Measurements from ENCODE around the gene FAM98C.

The FAM98C gene

GRCh38 chr19:38367041-38367440 lies 35.9 kb upstream of the FAM98C start:
- peaks cover 0 to 15% of the 10 kb centered on the region in 2 donors for H3K27me3 ChIP-seq (ENCODE audit: control insufficient read depth in 1 of 2, insufficient read depth in 2 of 2, low read length in 2 of 2)
- no peaks in the 10 kb centered on the region for H3K9me3 ChIP-seq (ENCODE audit: low read length)
- H3K36me3 ChIP-seq (ENCODE audit: insufficient read depth, low read length) = no peaks in the 10 kb centered on the region
- H3K4me1 ChIP-seq (ENCODE audit: insufficient read depth, low read length) = peaks cover 6% of the 10 kb centered on the region
- H3K9ac ChIP-seq (ENCODE audit: low read length) = no peak overlapping the region
- H3K4me3 ChIP-seq (ENCODE audit: low read depth in 1 of 2, low read length in 2 of 2) = no peak overlapping the region
- no peak overlapping the region for H3K27ac ChIP-seq (ENCODE audit: low read depth, low read length)

GRCh38 chr19:38369584-38369983 lies 33.3 kb upstream of the FAM98C start:
- Histone ChIP-seq H3K27ac (ENCODE audit: low read depth, low read length) (no peak overlapping the region), H3K9me3 (ENCODE audit: low read length) (no peaks in the 10 kb centered on the region), H3K4me3 (ENCODE audit: low read depth in 1 of 2, low read length in 2 of 2) (no peak overlapping the region), H3K36me3 (ENCODE audit: insufficient read depth, low read length) (no peaks in the 10 kb centered on the region), H3K27me3 (ENCODE audit: control insufficient read depth in 1 of 2, insufficient read depth in 2 of 2, low read length in 2 of 2) (peaks cover 0 to 6% of the 10 kb centered on the region in 2 donors), H3K4me1 (ENCODE audit: insufficient read depth, low read length) (no peaks in the 10 kb centered on the region), H3K9ac (ENCODE audit: low read length) (no peak overlapping the region)

GRCh38 chr19:38370299-38370698 lies 32.6 kb upstream of the FAM98C start:
- H3K4me1 ChIP-seq (ENCODE audit: insufficient read depth, low read length) = peaks cover under 1% of the 10 kb centered on the region
- no peak overlapping the region for H3K27ac ChIP-seq (ENCODE audit: low read depth, low read length)
- H3K9me3 ChIP-seq (ENCODE audit: low read length) = no peaks in the 10 kb centered on the region
- H3K4me3 ChIP-seq (ENCODE audit: low read depth in 1 of 2, low read length in 2 of 2) = no peak overlapping the region
- H3K36me3 ChIP-seq (ENCODE audit: insufficient read depth, low read length) = no peaks in the 10 kb centered on the region
- peaks cover 0 to 4% of the 10 kb centered on the region in 2 donors for H3K27me3 ChIP-seq (ENCODE audit: control insufficient read depth in 1 of 2, insufficient read depth in 2 of 2, low read length in 2 of 2)
- no peak overlapping the region for H3K9ac ChIP-seq (ENCODE audit: low read length)

GRCh38 chr19:38371081-38371480 lies 31.8 kb upstream of the FAM98C start:
- H3K9ac ChIP-seq (ENCODE audit: low read length) = no peak overlapping the region
- H3K27ac ChIP-seq (ENCODE audit: low read depth, low read length) = no peak overlapping the region
- H3K4me3 ChIP-seq (ENCODE audit: low read depth in 1 of 2, low read length in 2 of 2) = no peak overlapping the region
- H3K27me3 ChIP-seq (ENCODE audit: control insufficient read depth in 1 of 2, insufficient read depth in 2 of 2, low read length in 2 of 2) = no peaks in the 10 kb centered on the region
- peaks cover 9% of the 10 kb centered on the region for H3K4me1 ChIP-seq (ENCODE audit: insufficient read depth, low read length)
- H3K9me3 ChIP-seq (ENCODE audit: low read length) = no peaks in the 10 kb centered on the region
- peaks cover 1% of the 10 kb centered on the region for H3K36me3 ChIP-seq (ENCODE audit: insufficient read depth, low read length)

- Histone ChIP-seq H3K4me3 (ENCODE audit: low read depth in 1 of 2, low read length in 2 of 2) (peak overlapping the region; percentile 4 to 96), H3K9ac (ENCODE audit: low read length) (peak overlapping the region; percentile 56), H3K27ac (ENCODE audit: low read depth, low read length) (peak overlapping the region; percentile 25), H3K9me3 (ENCODE audit: low read length) (no peaks in the 10 kb centered on the region), H3K36me3 (ENCODE audit: insufficient read depth, low read length) (peaks cover 17% of the 10 kb centered on the region), H3K27me3 (ENCODE audit: control insufficient read depth in 1 of 2, insufficient read depth in 2 of 2, low read length in 2 of 2) (no peaks in the 10 kb centered on the region), H3K4me1 (ENCODE audit: insufficient read depth, low read length) (peaks cover 19% of the 10 kb centered on the region)
Observed at GRCh38 chr19:38373907-38374331, 29.0 kb upstream of the FAM98C start.

- H3K27ac ChIP-seq (ENCODE audit: low read depth, low read length) = peak within 1 kb of the TSS; percentile 87
- H3K4me3 ChIP-seq (ENCODE audit: low read depth in 1 of 2, low read length in 2 of 2) = peak within 1 kb of the TSS; percentile 90 to 96
- H3K27me3 ChIP-seq (ENCODE audit: control insufficient read depth in 1 of 2, insufficient read depth in 2 of 2, low read length in 2 of 2) = no peaks in the 10 kb centered on the region
- no peaks in the 10 kb centered on the region for H3K9me3 ChIP-seq (ENCODE audit: low read length)
- H3K36me3 ChIP-seq (ENCODE audit: insufficient read depth, low read length) = peaks cover 23% of the 10 kb centered on the region
- H3K9ac ChIP-seq (ENCODE audit: low read length) = peak within 1 kb of the TSS; percentile 96
- H3K4me1 ChIP-seq (ENCODE audit: insufficient read depth, low read length) = peaks cover 19% of the 10 kb centered on the region
Observed at GRCh38 chr19:38374332-38375097, 28.4 kb upstream of the FAM98C start, which contains the start of gene PSMD8. Gene PSMD8, plus strand, starts transcription at chr19:38374571. Its CDS starts 31 bp downstream, at chr19:38374602.

GRCh38 chr19:38375098-38375493 lies 27.8 kb upstream of the FAM98C start:
- Histone ChIP-seq H3K9ac (ENCODE audit: low read length) (peak overlapping the region; percentile 96), H3K27ac (ENCODE audit: low read depth, low read length) (peak overlapping the region; percentile 87), H3K4me1 (ENCODE audit: insufficient read depth, low read length) (peaks cover 19% of the 10 kb centered on the region), H3K4me3 (ENCODE audit: low read depth in 1 of 2, low read length in 2 of 2) (peak overlapping the region; percentile 90 to 96), H3K27me3 (ENCODE audit: control insufficient read depth in 1 of 2, insufficient read depth in 2 of 2, low read length in 2 of 2) (no peaks in the 10 kb centered on the region), H3K9me3 (ENCODE audit: low read length) (no peaks in the 10 kb centered on the region), H3K36me3 (ENCODE audit: insufficient read depth, low read length) (peaks cover 26% of the 10 kb centered on the region)

- no peak overlapping the region for H3K27ac ChIP-seq (ENCODE audit: low read depth, low read length)
- no peaks in the 10 kb centered on the region for H3K27me3 ChIP-seq (ENCODE audit: control insufficient read depth in 1 of 2, insufficient read depth in 2 of 2, low read length in 2 of 2)
- H3K4me3 ChIP-seq (ENCODE audit: low read depth in 1 of 2, low read length in 2 of 2) = peak overlapping the region; percentile 90 to 96
- H3K9me3 ChIP-seq (ENCODE audit: low read length) = no peaks in the 10 kb centered on the region
- H3K36me3 ChIP-seq (ENCODE audit: insufficient read depth, low read length) = peaks cover 32% of the 10 kb centered on the region
- H3K4me1 ChIP-seq (ENCODE audit: insufficient read depth, low read length) = peaks cover 19% of the 10 kb centered on the region
- peak overlapping the region; percentile 96 for H3K9ac ChIP-seq (ENCODE audit: low read length)
Observed at GRCh38 chr19:38375748-38376147, 27.1 kb upstream of the FAM98C start.

GRCh38 chr19:38376576-38376975 lies 26.3 kb upstream of the FAM98C start:
- Histone ChIP-seq H3K27ac (ENCODE audit: low read depth, low read length) (no peak overlapping the region), H3K27me3 (ENCODE audit: control insufficient read depth in 1 of 2, insufficient read depth in 2 of 2, low read length in 2 of 2) (no peaks in the 10 kb centered on the region), H3K4me1 (ENCODE audit: insufficient read depth, low read length) (peaks cover 19% of the 10 kb centered on the region), H3K36me3 (ENCODE audit: insufficient read depth, low read length) (peaks cover 40% of the 10 kb centered on the region), H3K4me3 (ENCODE audit: low read depth in 1 of 2, low read length in 2 of 2) (no peak overlapping the region), H3K9me3 (ENCODE audit: low read length) (no peaks in the 10 kb centered on the region), H3K9ac (ENCODE audit: low read length) (no peak overlapping the region)

- Histone ChIP-seq H3K36me3 (ENCODE audit: insufficient read depth, low read length) (peaks cover 45% of the 10 kb centered on the region), H3K27me3 (ENCODE audit: control insufficient read depth in 1 of 2, insufficient read depth in 2 of 2, low read length in 2 of 2) (peaks cover 0 to 5% of the 10 kb centered on the region in 2 donors), H3K27ac (ENCODE audit: low read depth, low read length) (no peak overlapping the region), H3K9me3 (ENCODE audit: low read length) (no peaks in the 10 kb centered on the region), H3K4me3 (ENCODE audit: low read depth in 1 of 2, low read length in 2 of 2) (no peak overlapping the region), H3K4me1 (ENCODE audit: insufficient read depth, low read length) (peaks cover 19% of the 10 kb centered on the region), H3K9ac (ENCODE audit: low read length) (no peak overlapping the region)
Observed at GRCh38 chr19:38377052-38377451, 25.8 kb upstream of the FAM98C start.

GRCh38 chr19:38378866-38379265 lies 24.0 kb upstream of the FAM98C start:
- no peak overlapping the region for H3K27ac ChIP-seq (ENCODE audit: low read depth, low read length)
- H3K4me1 ChIP-seq (ENCODE audit: insufficient read depth, low read length) = peaks cover 19% of the 10 kb centered on the region
- no peaks in the 10 kb centered on the region for H3K9me3 ChIP-seq (ENCODE audit: low read length)
- no peak overlapping the region for H3K9ac ChIP-seq (ENCODE audit: low read length)
- peaks cover 63% of the 10 kb centered on the region for H3K36me3 ChIP-seq (ENCODE audit: insufficient read depth, low read length)
- peaks cover 0 to 11% of the 10 kb centered on the region in 2 donors for H3K27me3 ChIP-seq (ENCODE audit: control insufficient read depth in 1 of 2, insufficient read depth in 2 of 2, low read length in 2 of 2)
- H3K4me3 ChIP-seq (ENCODE audit: low read depth in 1 of 2, low read length in 2 of 2) = no peak overlapping the region

GRCh38 chr19:38381138-38381537 lies 21.8 kb upstream of the FAM98C start:
- no peak overlapping the region for H3K27ac ChIP-seq (ENCODE audit: low read depth, low read length)
- no peak overlapping the region for H3K9ac ChIP-seq (ENCODE audit: low read length)
- peaks cover 10 to 34% of the 10 kb centered on the region in 2 donors for H3K27me3 ChIP-seq (ENCODE audit: control insufficient read depth in 1 of 2, insufficient read depth in 2 of 2, low read length in 2 of 2)
- peaks cover 76% of the 10 kb centered on the region for H3K36me3 ChIP-seq (ENCODE audit: insufficient read depth, low read length)
- H3K9me3 ChIP-seq (ENCODE audit: low read length) = no peaks in the 10 kb centered on the region
- H3K4me1 ChIP-seq (ENCODE audit: insufficient read depth, low read length) = peaks cover 10% of the 10 kb centered on the region
- H3K4me3 ChIP-seq (ENCODE audit: low read depth in 1 of 2, low read length in 2 of 2) = no peak overlapping the region

All from muscle layer of colon (tissue), 2 donors.